ENCODE results near the gene IFITM10.

- TF ChIP-seq CTCF (conservative IDR thresholded peaks at IDR 0.05 in 1 of 2, IDR thresholded peaks at IDR 0.05 in 1 of 2; ENCODE audit: low read depth in 1 of 2, low read length in 2 of 2) = no peak
- TF ChIP-seq EZH2 (IDR thresholded peaks at IDR 0.05; ENCODE audit: low read length, missing control alignments) = no peak
Observed at GRCh38 chr11:1771273-1771672, 20.9 kb upstream of the IFITM10 start.

Measured in fibroblast of lung (primary cell).